ENCODE data around the gene TNFAIP8L2.
"Not testable (repeated sequence)": the region's sequence is repeated elsewhere in the genome, so short reads cannot be mapped to it uniquely, and the experiment has no call there.

Gene TNFAIP8L2

DNA sequence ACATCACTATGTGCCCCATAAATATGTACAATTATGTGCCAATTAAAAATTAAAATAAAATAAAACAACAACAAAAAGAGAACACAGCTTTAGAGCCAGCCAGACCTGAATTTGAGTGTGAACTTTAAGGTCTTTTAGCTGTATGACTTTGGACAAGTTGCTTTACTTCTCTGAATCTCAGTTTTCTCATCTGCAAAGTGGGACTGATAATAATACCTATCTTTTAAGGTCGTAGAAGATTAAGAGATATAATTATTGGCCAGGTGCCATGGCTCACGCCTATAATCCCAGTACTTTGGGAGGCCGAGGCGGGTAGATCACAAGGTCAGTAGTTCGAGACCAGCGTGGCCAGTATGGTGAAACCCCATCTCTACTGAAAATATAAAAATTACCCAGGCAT lies 36.9 kb downstream of the TNFAIP8L2 start:
- no peak for DNase-seq

DNA sequence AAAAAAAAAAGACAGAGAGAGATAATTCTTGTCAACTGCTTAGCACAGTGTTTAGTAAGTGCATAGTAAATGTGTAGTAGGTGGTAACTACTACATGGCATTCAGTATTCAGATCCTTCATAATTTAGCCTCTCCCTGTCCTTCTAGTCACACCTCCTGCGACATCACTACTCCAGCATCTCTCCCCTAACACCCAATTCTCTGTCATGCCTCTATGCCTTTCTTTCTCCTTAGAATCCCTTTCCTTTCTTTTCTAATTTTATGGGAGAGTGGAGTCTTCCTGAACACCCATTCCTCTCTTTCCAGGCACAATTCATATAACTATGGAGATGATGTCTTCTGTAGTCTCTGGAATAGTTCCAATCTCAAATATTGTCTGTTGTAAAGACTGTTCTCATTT lies 37.4 kb downstream of the TNFAIP8L2 start:
- no peak for DNase-seq

DNA sequence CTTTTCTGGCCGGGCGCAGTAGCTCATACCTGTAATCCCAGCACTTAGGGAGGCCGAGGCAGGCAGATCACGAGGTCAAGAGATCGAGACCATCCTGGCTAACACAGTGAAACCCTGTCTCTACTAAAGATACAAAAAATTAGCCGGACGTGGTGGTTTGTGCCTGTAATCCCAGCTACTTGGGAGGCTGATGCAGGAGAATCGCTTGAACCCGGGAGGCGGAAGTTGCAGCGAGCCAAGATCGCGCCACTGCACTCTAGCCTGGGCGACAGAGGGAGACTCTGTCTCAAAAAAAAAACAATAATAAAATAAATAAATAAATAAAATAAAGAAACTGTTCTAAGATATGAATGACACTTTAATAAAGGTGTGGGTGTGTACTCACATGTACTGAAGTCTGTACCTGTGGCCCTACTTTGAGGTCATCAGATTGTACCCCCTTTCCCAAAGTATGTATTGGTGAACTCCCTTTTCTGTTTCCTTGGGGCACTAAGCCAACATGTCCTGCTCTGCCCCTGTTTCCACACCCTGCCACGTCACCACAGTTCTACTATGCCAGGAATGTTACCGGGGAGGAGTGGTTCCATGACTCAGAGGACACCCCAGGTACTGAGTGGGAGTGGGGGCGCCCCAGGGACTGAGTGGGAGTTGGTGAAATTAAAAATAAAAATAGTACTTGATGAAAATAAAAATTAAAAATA lies 38.6 kb downstream of the TNFAIP8L2 start:
- not testable (repeated sequence) for DNase-seq

DNA sequence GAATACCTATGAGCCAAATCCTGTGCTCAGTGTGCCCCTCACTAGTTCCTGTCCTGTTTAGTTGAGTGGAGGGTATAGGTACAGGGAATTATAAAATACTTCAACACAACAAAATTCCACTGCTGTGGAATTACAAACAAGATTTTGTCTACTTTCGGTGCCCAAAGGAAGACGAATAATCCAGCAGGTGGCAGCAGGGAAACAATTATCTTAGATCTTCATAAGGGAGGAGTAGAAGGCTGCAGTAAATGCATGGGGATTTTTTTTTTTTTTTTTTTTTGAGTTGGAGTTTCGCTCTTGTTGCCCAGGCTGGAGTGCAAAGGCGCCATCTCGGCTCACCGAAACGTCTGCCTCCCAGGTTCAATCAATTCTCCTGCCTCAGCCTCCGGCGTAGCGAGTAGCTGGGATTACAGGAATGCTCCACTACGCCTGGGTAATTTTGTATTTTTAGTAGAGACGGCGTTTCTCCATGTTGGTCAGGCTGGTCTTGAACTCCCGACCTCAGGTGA lies 39.9 kb downstream of the TNFAIP8L2 start:
- DNase-seq: no peak

- DNase-seq: no peak
These were observed 41.4 kb downstream of the TNFAIP8L2 start for GRCh38 chr1:151197863-151198253.

DNA sequence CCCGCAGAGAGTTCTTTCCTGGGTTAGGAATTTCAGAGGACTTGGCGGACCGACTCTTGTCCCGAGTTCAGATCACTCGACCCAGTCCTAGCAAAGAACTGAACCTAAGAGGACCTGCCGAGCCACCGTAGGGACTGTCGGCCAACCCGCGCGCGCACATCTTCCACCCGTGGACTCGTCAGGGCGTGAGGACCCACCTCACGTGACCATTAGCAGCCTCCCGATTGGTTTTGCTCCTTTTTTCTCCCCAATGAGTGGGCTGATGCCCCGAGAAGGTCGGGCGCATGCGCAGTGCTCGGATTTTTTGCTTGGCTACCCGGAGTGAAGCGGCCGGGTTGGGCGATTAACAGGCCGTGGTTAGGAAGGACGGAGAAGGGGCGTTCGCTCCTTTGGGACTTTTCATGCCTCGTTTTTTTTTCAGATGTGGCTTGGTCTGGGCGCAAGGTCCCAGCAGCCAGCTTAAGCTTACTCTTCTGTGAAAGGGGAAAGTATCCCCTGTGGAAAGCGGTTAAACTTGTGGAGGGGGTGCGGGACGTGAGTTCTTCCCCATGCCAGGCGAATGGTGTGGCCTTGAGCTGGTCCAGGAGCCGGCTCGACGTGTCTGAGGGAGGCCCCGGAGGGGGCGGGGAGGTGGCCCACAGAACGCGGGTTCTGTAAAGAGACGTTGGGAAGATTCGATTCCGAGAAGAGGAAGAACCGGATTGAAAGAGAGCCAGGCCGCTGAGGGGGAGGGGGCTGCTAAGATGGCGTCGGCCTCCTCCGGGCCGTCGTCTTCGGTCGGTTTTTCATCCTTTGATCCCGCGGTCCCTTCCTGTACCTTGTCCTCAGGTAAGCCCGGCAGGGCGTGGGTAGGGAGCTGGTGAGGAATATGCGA lies 42.0 kb downstream of the TNFAIP8L2 start, which contains the start of gene PIP5K1A:
Gene PIP5K1A, plus strand, starts transcription at position 299 of the 874 bp plus-strand sequence. Its CDS starts 445 bp downstream, at position 744.
- peak; percentile 95 for DNase-seq

DNA sequence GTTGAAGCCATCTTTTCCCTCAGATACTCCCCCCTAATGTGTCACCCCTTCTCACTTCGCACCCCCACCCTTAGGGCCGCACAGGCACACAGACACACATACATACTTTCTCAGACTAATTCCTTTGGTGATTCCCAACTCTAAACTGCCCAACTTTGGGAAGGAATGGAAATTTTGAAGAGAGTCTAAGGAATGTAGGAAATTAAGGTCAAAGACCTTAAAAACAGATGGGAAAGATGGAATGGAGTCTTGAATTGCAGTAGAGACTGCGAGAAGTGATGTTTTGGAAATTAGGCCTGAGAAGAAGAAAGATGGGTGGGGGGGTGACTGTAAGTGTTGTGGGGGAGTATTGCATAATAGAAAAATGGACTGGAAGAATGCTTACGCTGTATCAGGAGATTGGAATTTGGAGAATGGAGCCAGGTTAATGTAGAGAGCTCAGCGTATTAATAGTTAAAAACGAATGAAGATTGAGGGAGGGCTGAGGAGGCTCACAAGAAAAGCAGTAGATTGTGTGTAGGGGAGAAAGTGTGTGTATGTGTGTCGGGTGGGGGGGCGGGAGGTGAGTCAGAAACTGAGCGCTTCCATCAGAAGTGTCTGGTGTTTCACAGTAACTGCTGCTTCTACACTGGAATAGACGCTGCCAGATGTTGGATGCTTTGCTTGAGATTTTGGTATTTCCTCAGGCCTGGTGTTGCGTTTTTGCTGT lies 43.6 kb downstream of the TNFAIP8L2 start:
- no peak for DNase-seq

GRCh38 chr1:151205381-151205965 lies 49.0 kb downstream of the TNFAIP8L2 start:
- not testable (repeated sequence) for DNase-seq

Data from activated effector memory CD4-positive, alpha-beta T cell treated with Interleukin-2 at 50 U/mL for 16 hours (primary cell).